ENCODE data around the gene RBM33. TPM values are rescaled to one million over a fixed set of nuclear protein-coding genes. Genes with fewer than 3 reads are reported as not detected.

The RBM33 gene
- total and polyA plus RNA-seq, 2 of the 8 experiments (the other 6 are each of a cell fraction or from before 2014, with no cell fraction given): 16.5 to 64.6 TPM

- peaks cover 0 to 8% of the 10 kb centered on the region in 2 experiments; a peak in 2 of 4 replicates for H3K9me3 ChIP-seq (ENCODE audit: insufficient read depth in 2 of 2, low read depth in 1 of 2, low read length in 1 of 2)
- no peak overlapping the region for H2AFZ ChIP-seq (ENCODE audit: low read length)
- H3K27ac ChIP-seq (ENCODE audit: low read depth, low read length): no peak overlapping the region
- no peak overlapping the region for H2BK12ac ChIP-seq (ENCODE audit: low read depth, low read length)
- H3K79me1 ChIP-seq (ENCODE audit: low read depth, low read length): no peaks in the 10 kb centered on the region
- peaks cover 73 to 100% (median 96%) of the 10 kb centered on the region in 4 experiments for H3K27me3 ChIP-seq (replicated peaks in 1 of 4; ENCODE audit: control insufficient read depth in 3 of 4, extremely low read depth in 1 of 4, insufficient read depth in 3 of 4, low read length in 3 of 4)
- peaks cover 8 to 45% (median 33%) of the 10 kb centered on the region in 4 experiments for H3K4me1 ChIP-seq (replicated peaks in 1 of 4; ENCODE audit: control insufficient read depth in 3 of 4, insufficient read depth in 4 of 4, low read length in 3 of 4)
- no peak overlapping the region for H3K9ac ChIP-seq (replicated peaks in 1 of 4; ENCODE audit: extremely low read depth in 1 of 4, low read depth in 3 of 4, low read length in 3 of 4)
- no peak overlapping the region for H2BK5ac ChIP-seq (ENCODE audit: low read depth, low read length)
- H3K23me2 ChIP-seq (ENCODE audit: low read depth, low read length): peaks cover 11% of the 10 kb centered on the region; the same call in 1 of the 2 replicates
- no peak overlapping the region for H3K56ac ChIP-seq (replicated peaks; ENCODE audit: insufficient read length, low read depth, low read length)
- peaks cover 0 to 6% (median 0%) of the 10 kb centered on the region in 4 experiments; a peak in 2 of 8 replicates for H3K36me3 ChIP-seq (ENCODE audit: control insufficient read depth in 2 of 4, insufficient read depth in 4 of 4, low read length in 3 of 4)
- H3K14ac ChIP-seq (ENCODE audit: insufficient read length): no peak overlapping the region
- H2BK15ac ChIP-seq (ENCODE audit: low read length): no peak overlapping the region
- ChIA-PET CTCF (ENCODE audit: partially characterized antibody) (interaction anchor here (1.0 kb wide), 2 partner anchors 35 to 352 kb away, joined by 3 read pairs; no protein-coding TSS in a partner anchor), POLR2A (ENCODE audit: partially characterized antibody) (interaction anchor here (1.0 kb wide), 1 partner anchor 9 kb away, joined by 3 read pairs; no protein-coding TSS in a partner anchor)
- peaks cover 10 to 13% of the 10 kb centered on the region in 2 experiments for H4K20me1 ChIP-seq (replicated peaks in 1 of 2; ENCODE audit: control insufficient read depth in 1 of 2, insufficient read depth in 2 of 2, low read length in 2 of 2)
- no peaks in the 10 kb centered on the region for H3K79me2 ChIP-seq (ENCODE audit: control insufficient read depth in 1 of 2, insufficient read depth in 2 of 2, low read length in 2 of 2)
- H3K4me2 ChIP-seq (ENCODE audit: insufficient read depth in 1 of 2, low read depth in 2 of 2, low read length in 2 of 2): peak overlapping the region; percentile 40 to 78
- FAIRE-seq: no peak
- H3K18ac ChIP-seq (ENCODE audit: extremely low read depth, low read length): no peak overlapping the region
- H4K91ac ChIP-seq (replicated peaks; ENCODE audit: insufficient read length, low read length): no peak overlapping the region
- no peak overlapping the region for H2BK20ac ChIP-seq (ENCODE audit: low read length)
- DNase-seq (ENCODE audit: low read depth in 1 of 2, low spot score in 2 of 2): no peak
- H2BK120ac ChIP-seq (replicated peaks; ENCODE audit: low read depth, low read length): no peak overlapping the region
- no peak overlapping the region; the same call in 1 of the 2 replicates for H4K8ac ChIP-seq (ENCODE audit: extremely low read depth, insufficient read depth, low read length)
- H4K5ac ChIP-seq (ENCODE audit: insufficient read length, low read depth, low read length): no peak overlapping the region
- no peak overlapping the region for H3K4ac ChIP-seq (replicated peaks; ENCODE audit: insufficient read length, low read depth, low read length)
- 0% methylated on average over 10 of the region's 17 CpGs; no CpG with 5 or more reads in 1 of the 2 experiments for WGBS, 2 experiments (ENCODE audit: extremely low coverage in 1 of 2, insufficient coverage in 1 of 2, insufficient read length in 1 of 2, insufficient replicate concordance in 2 of 2, low coverage in 1 of 2, low lambda C conversion rate in 2 of 2, missing lambda C conversion rate in 1 of 2)
- no peak overlapping the region for H3K23ac ChIP-seq (ENCODE audit: insufficient read length)
- peak overlapping the region in 1 of 4 experiments; percentile 56; a peak in 4 of 8 replicates for H3K4me3 ChIP-seq (ENCODE audit: extremely low read depth in 1 of 4, insufficient read depth in 2 of 4, low read depth in 3 of 4, low read length in 4 of 4)
- H2AK5ac ChIP-seq (ENCODE audit: low read depth, low read length): no peak overlapping the region
- TF ChIP-seq TEAD4 (IDR thresholded peaks at IDR 0.05; ENCODE audit: low read depth, low read length) (no peak), NANOG (IDR thresholded peaks at IDR 0.05; ENCODE audit: insufficient read depth, low read depth, low read length, poor library complexity, severe bottlenecking) (no peak), RXRA (IDR thresholded peaks at IDR 0.05; ENCODE audit: insufficient read depth, low read depth, low read length) (no peak), HDAC6 (IDR thresholded peaks at IDR 0.05; ENCODE audit: low read depth, low read length) (no peak), SP4 (IDR thresholded peaks at IDR 0.05; ENCODE audit: low read length) (no peak), ATF2 (IDR thresholded peaks at IDR 0.05; ENCODE audit: low read length) (no peak), POLR2AphosphoS5 (IDR thresholded peaks at IDR 0.05; ENCODE audit: low read depth, low read length) (no peak), CEBPB (IDR thresholded peaks at IDR 0.05; ENCODE audit: low read depth, low read length) (no peak), KDM1A (IDR thresholded peaks at IDR 0.05; ENCODE audit: borderline replicate concordance, low read length) (no peak), SAP30 (IDR thresholded peaks at IDR 0.05; ENCODE audit: insufficient read depth, insufficient replicate concordance, low read length) (no peak), SP2 (IDR thresholded peaks at IDR 0.05; ENCODE audit: low read length) (no peak), GTF2F1 (IDR thresholded peaks at IDR 0.05; ENCODE audit: borderline replicate concordance, low read depth, low read length) (no peak), BACH1 (IDR thresholded peaks at IDR 0.05; ENCODE audit: low read length) (no peak)
These were observed 160.0 kb downstream of the RBM33 start for GRCh38 chr7:155804431-155804831.
